ENCODE data around the gene NEUROG1. TPM values are rescaled to one million over a fixed set of nuclear protein-coding genes. Genes with fewer than 3 reads are reported as not detected.

The NEUROG1 gene
- total RNA-seq, 4 donors from 2014 or later: not detected

DNA sequence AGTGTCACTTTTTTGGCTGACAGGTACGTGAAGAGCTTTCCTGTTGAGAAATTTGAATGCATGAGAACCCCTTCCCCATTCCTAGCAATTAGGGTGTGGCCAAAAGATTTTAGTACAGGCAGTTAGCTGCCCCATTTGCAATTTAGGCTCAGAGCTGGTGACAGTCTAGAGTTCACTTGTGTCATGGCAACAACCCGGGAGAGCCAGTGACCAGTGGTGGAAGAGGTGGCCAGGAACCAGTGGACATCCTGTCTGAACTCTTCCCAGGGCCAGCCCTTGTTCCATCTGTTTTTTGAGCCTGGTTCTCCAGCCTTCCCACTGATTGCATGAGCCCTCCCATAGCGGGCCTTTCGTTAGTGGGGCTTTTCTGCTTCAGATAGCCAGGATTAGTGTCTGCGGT lies 2.5 kb upstream of the NEUROG1 start:
- peaks cover 0 to 10% (median 2%) of the 10 kb centered on the region in 4 donors for H3K9me3 ChIP-seq
- WGBS: 92% methylated on average over 5 of the region's 5 CpGs
- intact Hi-C loops (cut with DNase I): no loop called here
- H3K36me3 ChIP-seq: no peaks in the 10 kb centered on the region
- peaks cover 0 to 98% (median 35%) of the 10 kb centered on the region in 4 donors for H3K27me3 ChIP-seq
- DNase-seq (ENCODE audit: extremely low spot score): no peak
- H3K27ac ChIP-seq (replicated peaks in 1 of 4): no peak overlapping the region
- peaks cover 12 to 24% (median 23%) of the 10 kb centered on the region in 4 donors for H3K4me1 ChIP-seq
- no peak overlapping the region for H3K4me3 ChIP-seq
- TF ChIP-seq EP300 (IDR thresholded peaks at IDR 0.05) (no peak), POLR2AphosphoS5 (IDR thresholded peaks at IDR 0.05) (no peak), POLR2A (IDR thresholded peaks at IDR 0.05; ENCODE audit: low read depth) (no peak)
- TF ChIP-seq, protein P1, sequence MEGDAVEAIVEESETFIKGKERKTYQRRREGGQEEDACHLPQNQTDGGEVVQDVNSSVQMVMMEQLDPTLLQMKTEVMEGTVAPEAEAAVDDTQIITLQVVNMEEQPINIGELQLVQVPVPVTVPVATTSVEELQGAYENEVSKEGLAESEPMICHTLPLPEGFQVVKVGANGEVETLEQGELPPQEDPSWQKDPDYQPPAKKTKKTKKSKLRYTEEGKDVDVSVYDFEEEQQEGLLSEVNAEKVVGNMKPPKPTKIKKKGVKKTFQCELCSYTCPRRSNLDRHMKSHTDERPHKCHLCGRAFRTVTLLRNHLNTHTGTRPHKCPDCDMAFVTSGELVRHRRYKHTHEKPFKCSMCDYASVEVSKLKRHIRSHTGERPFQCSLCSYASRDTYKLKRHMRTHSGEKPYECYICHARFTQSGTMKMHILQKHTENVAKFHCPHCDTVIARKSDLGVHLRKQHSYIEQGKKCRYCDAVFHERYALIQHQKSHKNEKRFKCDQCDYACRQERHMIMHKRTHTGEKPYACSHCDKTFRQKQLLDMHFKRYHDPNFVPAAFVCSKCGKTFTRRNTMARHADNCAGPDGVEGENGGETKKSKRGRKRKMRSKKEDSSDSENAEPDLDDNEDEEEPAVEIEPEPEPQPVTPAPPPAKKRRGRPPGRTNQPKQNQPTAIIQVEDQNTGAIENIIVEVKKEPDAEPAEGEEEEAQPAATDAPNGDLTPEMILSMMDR (IDR thresholded peaks at IDR 0.05): no peak

DNA sequence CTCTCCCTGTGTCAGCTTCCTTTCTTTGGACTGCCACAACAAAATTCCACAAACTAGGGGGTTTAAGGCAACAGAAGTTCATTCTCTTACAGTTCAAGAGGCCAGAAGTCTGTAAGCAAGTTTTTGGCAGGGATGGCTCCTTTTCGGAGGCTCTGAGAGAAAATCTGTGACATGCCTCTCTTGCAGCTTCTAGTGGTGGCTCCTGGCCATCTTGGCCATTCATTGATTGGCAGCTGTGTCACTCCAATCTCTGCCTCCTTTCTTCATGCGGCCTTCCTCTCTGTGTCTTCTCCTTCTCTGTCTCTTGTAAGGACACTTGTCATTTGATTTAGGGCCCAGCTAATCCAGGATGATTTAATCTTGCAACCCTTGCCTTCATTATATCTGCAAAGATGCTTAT lies 2.0 kb upstream of the NEUROG1 start:
- TF ChIP-seq, protein P1 (IDR thresholded peaks at IDR 0.05): no peak
- TF ChIP-seq EP300 (IDR thresholded peaks at IDR 0.05): no peak
- intact Hi-C loops (cut with DNase I): no loop called here
- H3K27ac ChIP-seq (replicated peaks in 1 of 4): no peak overlapping the region
- H3K9me3 ChIP-seq: peaks cover 0 to 10% (median 2%) of the 10 kb centered on the region in 4 donors
- H3K27me3 ChIP-seq: peaks cover 0 to 100% (median 37%) of the 10 kb centered on the region in 4 donors
- H3K4me1 ChIP-seq: peaks cover 8 to 21% (median 20%) of the 10 kb centered on the region in 4 donors
- no peak for DNase-seq (ENCODE audit: extremely low spot score)
- H3K4me3 ChIP-seq: no peak overlapping the region
- 81% methylated on average over 2 of the region's 2 CpGs for WGBS
- no peaks in the 10 kb centered on the region for H3K36me3 ChIP-seq

DNA sequence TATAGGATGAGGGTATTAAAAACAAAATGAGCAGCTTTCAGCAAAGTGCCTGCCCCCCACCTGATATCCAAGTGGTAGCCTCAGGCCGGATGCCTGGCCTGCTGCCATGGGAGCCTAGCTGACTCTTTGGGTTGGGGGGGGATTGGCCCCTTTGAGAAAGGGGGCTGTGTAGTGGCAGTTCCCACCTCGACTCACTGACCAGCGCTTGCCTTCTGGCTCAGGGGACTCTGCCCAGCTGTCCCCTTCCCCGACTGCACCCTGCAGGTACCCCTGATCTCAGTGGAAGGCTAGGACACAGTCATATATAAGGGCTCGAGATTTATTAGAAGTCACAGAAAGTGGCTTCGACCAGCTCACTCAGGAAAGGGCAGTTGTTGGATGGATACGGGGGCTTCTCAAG lies 1.5 kb upstream of the NEUROG1 start:
- TF ChIP-seq EP300 (IDR thresholded peaks at IDR 0.05) (no peak), POLR2A (IDR thresholded peaks at IDR 0.05; ENCODE audit: low read depth) (no peak), POLR2AphosphoS5 (IDR thresholded peaks at IDR 0.05) (no peak)
- TF ChIP-seq, protein P1 (IDR thresholded peaks at IDR 0.05): no peak
- H3K4me3 ChIP-seq: no peak overlapping the region
- peaks cover 8 to 21% (median 20%) of the 10 kb centered on the region in 4 donors for H3K4me1 ChIP-seq
- no peak for DNase-seq (ENCODE audit: extremely low spot score)
- WGBS: 59% methylated on average over 7 of the region's 7 CpGs
- H3K27me3 ChIP-seq: peaks cover 0 to 100% (median 37%) of the 10 kb centered on the region in 4 donors
- intact Hi-C loops (cut with DNase I): no loop called here
- peaks cover 0 to 10% (median 2%) of the 10 kb centered on the region in 4 donors for H3K9me3 ChIP-seq
- H3K36me3 ChIP-seq: no peaks in the 10 kb centered on the region
- H3K27ac ChIP-seq (replicated peaks in 1 of 4): no peak overlapping the region

- intact Hi-C loops (cut with DNase I): no loop called here
- Histone ChIP-seq H3K4me1 (peaks cover 8 to 21% (median 20%) of the 10 kb centered on the region in 4 donors), H3K27me3 (peaks cover 0 to 100% (median 34%) of the 10 kb centered on the region in 4 donors), H3K4me3 (no peak overlapping the region), H3K9me3 (peaks cover 0 to 10% (median 2%) of the 10 kb centered on the region in 4 donors), H3K36me3 (no peaks in the 10 kb centered on the region), H3K27ac (replicated peaks in 1 of 4) (no peak overlapping the region)
- no peak for DNase-seq (ENCODE audit: extremely low spot score)
- TF ChIP-seq POLR2AphosphoS5 (IDR thresholded peaks at IDR 0.05) (no peak), EP300 (IDR thresholded peaks at IDR 0.05) (no peak)
- no CpG with 5 or more reads among the region's 44 CpGs for WGBS
These were observed 344 bp downstream of the NEUROG1 start for GRCh38 chr5:135535420-135535819.

DNA sequence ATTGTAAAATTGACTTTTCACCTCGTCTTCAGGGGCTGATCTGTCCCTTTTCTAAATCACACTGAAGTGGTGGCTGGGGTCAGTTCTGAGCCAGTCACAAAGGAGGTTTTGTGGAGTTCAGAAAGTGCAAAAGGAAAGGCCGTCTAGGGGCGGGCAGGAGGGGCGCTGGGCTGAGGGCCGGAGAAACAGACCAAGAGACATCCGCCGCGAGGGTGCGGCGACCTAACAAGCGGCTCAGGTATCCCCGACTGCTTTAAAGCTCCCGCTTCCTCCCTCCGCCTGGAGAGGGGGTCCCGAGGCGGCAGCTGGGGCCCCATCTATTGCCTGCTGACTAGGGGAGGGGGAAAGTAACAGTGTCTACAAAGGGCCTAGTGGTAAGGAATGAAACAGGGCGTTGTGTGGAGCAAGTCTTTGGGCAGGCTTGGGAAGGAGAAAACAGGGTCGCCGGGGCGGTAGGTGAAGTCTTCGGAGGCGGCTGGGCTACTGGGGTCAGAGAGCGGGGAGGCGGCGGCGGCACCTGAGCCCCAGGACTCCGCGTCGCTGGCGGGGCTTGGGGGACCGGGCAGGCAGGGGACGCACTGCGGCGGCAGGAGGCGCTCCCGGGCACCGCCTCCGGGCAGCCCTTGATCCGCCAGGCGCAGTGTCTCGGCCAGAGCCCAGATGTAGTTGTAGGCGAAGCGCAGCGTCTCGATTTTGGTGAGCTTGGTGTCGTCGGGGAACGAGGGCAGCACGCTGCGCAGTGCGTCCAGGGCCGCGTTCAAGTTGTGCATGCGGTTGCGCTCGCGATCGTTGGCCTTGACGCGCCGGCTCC lies 950 bp downstream of the NEUROG1 start:
- Histone ChIP-seq H3K9me3 (peaks cover 0 to 10% (median 2%) of the 10 kb centered on the region in 4 donors), H3K4me1 (peaks cover 8 to 21% (median 20%) of the 10 kb centered on the region in 4 donors), H3K27ac (replicated peaks in 1 of 4) (no peak overlapping the region), H3K36me3 (no peaks in the 10 kb centered on the region), H3K4me3 (no peak overlapping the region), H3K27me3 (peaks cover 0 to 100% (median 34%) of the 10 kb centered on the region in 4 donors)
- intact Hi-C loops (cut with DNase I): no loop called here
- TF ChIP-seq POLR2AphosphoS5 (IDR thresholded peaks at IDR 0.05): no peak
- no peak for TF ChIP-seq POLR2A (IDR thresholded peaks at IDR 0.05; ENCODE audit: low read depth)
- TF ChIP-seq, protein P1 (IDR thresholded peaks at IDR 0.05): no peak
- no peak for TF ChIP-seq EP300 (IDR thresholded peaks at IDR 0.05)
- WGBS: 5% methylated on average over 21 of the region's 61 CpGs
- DNase-seq (ENCODE audit: extremely low spot score): no peak
